22Rv1 (cell line): ENCODE results near the gene ATP8A1.
"Not testable (repeated sequence)": the region's sequence is repeated elsewhere in the genome, so short reads cannot be mapped to it uniquely, and the experiment has no call there.

Source experiments
- H3K27ac ChIP-seq: fragments of 450-650 bp; 2 replicates; pipeline ENCODE4 v1.5.1; 2017
- ZFX ChIP-seq: fragments of 450-650 bp; IDR thresholded peaks from 2 replicates; pipeline ENCODE4 v1.6.1; 2017; ENCODE audit warnings: antibody characterized with exemption, borderline replicate concordance
- TF ChIP-seq, protein P1 (sequence below): fragments of 450-650 bp; IDR thresholded peaks from 2 replicates; pipeline ENCODE4 v1.5.1; 2017; ENCODE audit warnings: mild to moderate bottlenecking

ATP8A1 gene

DNA sequence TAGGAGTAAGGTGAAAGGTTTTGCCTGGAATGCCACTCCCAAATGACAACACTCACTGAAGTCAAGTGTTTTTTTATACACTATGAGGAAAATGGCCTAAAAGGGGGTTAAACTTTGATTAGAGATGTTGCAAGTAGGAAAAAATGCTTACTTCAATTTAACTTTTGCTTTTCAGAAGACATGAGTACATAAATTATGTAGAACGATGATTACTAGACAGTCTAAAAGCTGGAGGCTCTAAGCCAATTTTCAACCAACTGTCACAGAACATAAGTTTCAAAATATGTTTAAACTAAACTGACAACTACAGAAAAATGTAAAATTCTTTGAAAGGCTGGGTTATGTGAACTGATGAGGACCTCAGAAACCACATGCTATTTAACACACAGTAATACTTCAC is 176.2 kb downstream of the ATP8A1 start:
- no peak for TF ChIP-seq ZFX
- TF ChIP-seq, protein P1, sequence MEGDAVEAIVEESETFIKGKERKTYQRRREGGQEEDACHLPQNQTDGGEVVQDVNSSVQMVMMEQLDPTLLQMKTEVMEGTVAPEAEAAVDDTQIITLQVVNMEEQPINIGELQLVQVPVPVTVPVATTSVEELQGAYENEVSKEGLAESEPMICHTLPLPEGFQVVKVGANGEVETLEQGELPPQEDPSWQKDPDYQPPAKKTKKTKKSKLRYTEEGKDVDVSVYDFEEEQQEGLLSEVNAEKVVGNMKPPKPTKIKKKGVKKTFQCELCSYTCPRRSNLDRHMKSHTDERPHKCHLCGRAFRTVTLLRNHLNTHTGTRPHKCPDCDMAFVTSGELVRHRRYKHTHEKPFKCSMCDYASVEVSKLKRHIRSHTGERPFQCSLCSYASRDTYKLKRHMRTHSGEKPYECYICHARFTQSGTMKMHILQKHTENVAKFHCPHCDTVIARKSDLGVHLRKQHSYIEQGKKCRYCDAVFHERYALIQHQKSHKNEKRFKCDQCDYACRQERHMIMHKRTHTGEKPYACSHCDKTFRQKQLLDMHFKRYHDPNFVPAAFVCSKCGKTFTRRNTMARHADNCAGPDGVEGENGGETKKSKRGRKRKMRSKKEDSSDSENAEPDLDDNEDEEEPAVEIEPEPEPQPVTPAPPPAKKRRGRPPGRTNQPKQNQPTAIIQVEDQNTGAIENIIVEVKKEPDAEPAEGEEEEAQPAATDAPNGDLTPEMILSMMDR, result no peak

DNA sequence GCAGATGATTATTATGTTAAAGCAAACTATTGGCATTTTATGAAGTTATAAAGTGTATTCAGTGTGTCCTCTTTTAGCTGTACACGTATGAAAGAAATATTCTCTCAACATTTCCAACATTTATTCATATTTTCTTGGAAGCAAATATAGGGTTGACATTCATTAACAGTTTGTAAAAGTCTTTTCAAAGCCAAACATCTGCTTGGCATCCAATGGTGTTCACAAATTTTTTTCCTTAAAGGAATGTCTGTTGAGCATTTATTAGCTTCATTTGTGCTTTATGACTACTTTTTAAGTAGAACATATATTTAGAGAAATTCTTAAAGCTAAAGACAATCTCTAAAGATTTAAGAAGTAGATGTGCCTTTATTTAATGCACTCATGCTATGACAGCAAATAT is 176.6 kb downstream of the ATP8A1 start:
- H3K27ac ChIP-seq, result no peak overlapping the region
- no peak for TF ChIP-seq ZFX
- TF ChIP-seq, protein P1, result no peak

More for the DNA sequence above, 176.2 kb downstream of the ATP8A1 start:
- no peak overlapping the region for H3K27ac ChIP-seq

DNA sequence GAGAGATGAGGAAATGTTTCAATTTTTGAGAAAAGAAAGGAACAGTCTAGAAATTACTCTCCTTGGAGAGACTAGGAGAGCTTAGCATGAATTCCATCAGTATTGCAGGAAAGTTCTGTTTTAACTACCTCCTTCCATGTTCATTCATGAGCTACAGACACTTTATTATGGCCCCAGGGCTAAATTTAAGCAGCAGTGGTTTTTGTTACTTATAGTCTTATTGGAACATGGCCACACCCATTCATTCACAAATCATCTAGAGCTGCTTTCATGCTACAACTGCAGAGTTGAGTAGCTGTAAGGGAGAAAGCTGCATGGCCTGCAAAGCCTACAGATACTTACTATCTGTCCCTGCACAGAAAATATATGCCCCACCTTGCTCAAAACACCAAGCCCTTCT is 178.0 kb downstream of the ATP8A1 start:
- H3K27ac ChIP-seq, result no peak overlapping the region
- TF ChIP-seq, protein P1, result no peak
- TF ChIP-seq ZFX, result no peak

DNA sequence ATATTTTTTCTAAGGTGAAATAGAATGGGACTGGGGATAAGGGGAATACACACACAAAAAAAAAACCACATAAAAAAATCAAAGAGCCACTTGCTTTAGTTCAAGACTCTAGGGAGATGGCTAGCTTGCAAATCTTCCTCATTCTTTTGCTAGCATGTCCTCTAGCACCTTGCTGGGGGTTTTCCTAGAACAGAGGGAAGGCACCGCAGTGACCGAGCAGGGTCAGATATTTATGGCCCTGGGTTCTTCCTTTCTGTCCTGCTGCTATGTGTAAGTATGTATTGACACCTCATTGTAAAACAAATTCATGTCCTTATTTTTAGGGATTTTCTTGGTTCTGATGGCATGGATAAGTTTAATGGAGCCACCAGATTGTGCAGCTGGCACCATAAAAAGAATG is 178.4 kb downstream of the ATP8A1 start:
- TF ChIP-seq, protein P1, result no peak
- TF ChIP-seq ZFX, result no peak
- no peak overlapping the region for H3K27ac ChIP-seq

DNA sequence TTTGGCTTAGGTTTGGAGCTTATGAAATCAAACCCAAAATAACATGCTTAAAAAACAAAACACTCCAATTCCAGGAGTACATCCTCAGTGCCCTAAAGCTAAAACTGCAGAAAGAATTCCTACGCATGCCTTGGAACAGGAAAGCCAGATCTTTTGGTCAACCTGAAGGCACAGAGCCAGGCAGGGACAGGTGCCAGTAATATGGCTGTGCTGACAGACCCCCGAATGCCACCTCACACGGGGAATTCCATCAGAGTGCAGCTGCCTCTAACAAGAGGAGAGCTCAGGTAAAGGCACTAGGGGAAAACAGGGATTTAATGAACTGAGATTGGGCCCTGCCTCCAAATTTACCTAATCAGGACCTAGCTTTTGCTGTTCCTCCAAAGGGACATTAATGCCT is 182.5 kb downstream of the ATP8A1 start:
- TF ChIP-seq ZFX, result no peak
- TF ChIP-seq, protein P1, result no peak
- H3K27ac ChIP-seq, result no peak overlapping the region

DNA sequence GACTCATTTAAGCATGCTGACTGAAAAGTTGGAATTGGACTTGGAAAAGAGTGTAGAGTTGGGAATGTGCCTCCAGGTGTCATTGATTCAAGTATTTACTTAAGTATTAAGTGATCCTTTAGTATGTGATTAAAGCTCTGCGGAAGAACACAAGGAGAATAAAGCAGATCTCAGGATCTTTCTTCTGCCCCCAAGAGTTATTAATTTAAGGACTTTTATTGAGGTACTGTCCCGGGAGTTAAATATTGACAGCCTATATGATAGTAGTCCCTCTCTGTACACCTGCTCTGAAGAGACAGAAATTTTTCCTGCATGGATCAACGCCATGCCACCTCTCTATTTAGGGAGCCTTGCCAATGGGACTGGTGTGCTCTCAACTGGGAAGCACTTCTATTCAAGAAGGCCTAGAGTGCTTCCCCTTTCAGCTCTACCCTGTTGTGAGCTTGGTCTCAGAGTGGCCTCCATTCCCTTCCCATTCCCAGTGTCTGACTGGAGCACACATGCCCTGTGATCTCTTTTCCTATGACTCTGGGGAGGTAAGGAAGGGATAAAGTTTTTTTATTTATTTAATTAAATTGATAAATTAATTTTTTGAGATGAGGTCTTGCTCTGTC is 183.7 kb downstream of the ATP8A1 start:
- no peak for TF ChIP-seq ZFX
- H3K27ac ChIP-seq, result no peak overlapping the region

DNA sequence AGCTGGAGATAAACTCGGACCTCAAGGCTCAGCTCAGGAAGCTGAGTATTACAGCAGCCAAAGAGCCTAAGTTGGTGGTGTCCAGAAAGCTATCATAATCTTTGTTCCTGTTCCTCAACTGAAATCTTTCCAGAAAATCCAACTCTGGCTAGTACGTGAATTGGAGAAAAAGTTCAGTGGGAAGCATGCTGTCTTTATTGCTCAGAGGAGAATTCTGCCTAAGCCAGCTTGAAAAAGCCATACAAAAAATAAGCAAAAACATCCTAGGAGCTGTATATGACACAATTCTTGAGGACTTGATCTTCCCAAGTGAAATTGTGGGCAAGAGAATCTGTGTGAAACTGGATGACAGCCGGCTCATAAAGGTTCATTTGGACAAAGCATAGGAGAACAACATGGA is 185.0 kb downstream of the ATP8A1 start:
- TF ChIP-seq, protein P1, result no peak
- no peak for TF ChIP-seq ZFX
- H3K27ac ChIP-seq, result no peak overlapping the region

DNA sequence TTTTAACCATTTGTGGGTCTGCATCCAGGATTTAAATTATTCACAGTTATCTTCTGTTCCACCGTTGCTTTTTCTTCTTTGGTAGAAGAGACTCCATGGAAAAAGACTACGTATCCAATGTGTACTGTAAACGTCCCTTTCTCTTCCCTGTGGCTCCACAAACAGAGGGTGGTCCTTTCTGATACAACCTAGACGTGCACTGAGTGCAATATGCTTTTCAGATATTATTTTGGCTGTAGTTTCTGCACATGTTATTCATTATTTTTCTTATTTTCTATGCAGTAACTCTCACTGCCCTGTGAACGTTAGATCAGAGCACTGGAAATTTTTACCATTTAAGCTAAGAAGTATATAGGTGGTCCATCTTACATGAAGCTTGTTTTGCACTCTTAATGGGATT is 186.9 kb downstream of the ATP8A1 start:
- no peak overlapping the region for H3K27ac ChIP-seq
- TF ChIP-seq, protein P1, result no peak
- TF ChIP-seq ZFX, result no peak

DNA sequence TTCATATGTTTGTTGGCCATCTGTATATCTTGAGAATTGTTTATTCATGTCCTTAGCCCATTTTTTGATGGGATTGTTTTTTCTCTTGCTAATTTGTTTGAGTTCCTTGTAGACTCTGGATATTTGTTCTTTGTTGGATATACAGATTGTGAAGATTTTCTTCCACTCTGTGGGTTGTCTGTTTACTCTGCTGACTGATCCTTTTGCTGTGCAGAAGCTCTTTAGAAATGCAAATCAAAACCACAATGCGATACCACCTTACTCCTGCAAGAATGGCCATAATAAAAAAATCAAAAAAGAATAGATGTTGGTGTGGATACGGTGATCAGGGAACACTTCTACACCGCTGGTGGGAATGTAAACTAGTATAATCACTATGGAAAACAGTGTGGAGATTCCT is 189.1 kb downstream of the ATP8A1 start:
- H3K27ac ChIP-seq, result not testable (repeated sequence)
